RWPE2 (cell line): ENCODE data around the gene ZNF12.
A peak's percentile ranks its signal among the peaks of the same experiment; 100 is the strongest.

Experiments
- ATAC-seq: fragments of 200-7000 bp; cut with Tn5 transposase; 3 replicates; pipeline ENCODE4 v1.9.1; 2021; ENCODE audit warnings: low read depth
- DNase-seq: peaks from one replicate; pipeline ENCODE4 v3.0.0-alpha.2; 2020; ENCODE audit warnings: low spot score
- H3K27ac ChIP-seq: fragments of 450-650 bp; 2 replicates; pipeline ENCODE4 v1.5.1; 2017; ENCODE audit warnings: mild to moderate bottlenecking; ENCODE audit not compliant: poor library complexity, severe bottlenecking
- H3K27me3 ChIP-seq: fragments of 250-450 bp; sonication (Bioruptor Pico); 2 replicates; pipeline ENCODE4 v1.5.1; 2021; ENCODE audit warnings: mild to moderate bottlenecking, moderate library complexity; ENCODE audit not compliant: insufficient read depth, poor library complexity, severe bottlenecking
- H3K36me3 ChIP-seq: fragments of 250-450 bp; sonication (Bioruptor Pico); 2 replicates; pipeline ENCODE4 v1.5.1; 2020; ENCODE audit warnings: low read depth, mild to moderate bottlenecking, moderate library complexity
- H3K4me1 ChIP-seq: fragments of 250-450 bp; sonication (Bioruptor Pico); 2 replicates; pipeline ENCODE4 v1.5.1; 2021; ENCODE audit warnings: mild to moderate bottlenecking, moderate library complexity; ENCODE audit not compliant: insufficient read depth, poor library complexity, severe bottlenecking
- H3K4me3 ChIP-seq: fragments of 250-450 bp; sonication (Bioruptor Pico); 2 replicates; pipeline ENCODE4 v1.5.1; 2021; ENCODE audit warnings: mild to moderate bottlenecking, moderate library complexity; ENCODE audit not compliant: severe bottlenecking
- H3K9me3 ChIP-seq: fragments of 250-450 bp; sonication (Bioruptor Pico); 2 replicates; pipeline ENCODE4 v1.5.1; 2021; ENCODE audit warnings: mild to moderate bottlenecking, moderate library complexity; ENCODE audit not compliant: severe bottlenecking
- TF ChIP-seq, protein P1 (sequence below): fragments of 450-650 bp; IDR thresholded peaks from one replicate; pipeline ENCODE4 v1.5.1; 2017; ENCODE audit warnings: mild to moderate bottlenecking, moderate library complexity; ENCODE audit not compliant: poor library complexity, severe bottlenecking

ZNF12 gene

DNA sequence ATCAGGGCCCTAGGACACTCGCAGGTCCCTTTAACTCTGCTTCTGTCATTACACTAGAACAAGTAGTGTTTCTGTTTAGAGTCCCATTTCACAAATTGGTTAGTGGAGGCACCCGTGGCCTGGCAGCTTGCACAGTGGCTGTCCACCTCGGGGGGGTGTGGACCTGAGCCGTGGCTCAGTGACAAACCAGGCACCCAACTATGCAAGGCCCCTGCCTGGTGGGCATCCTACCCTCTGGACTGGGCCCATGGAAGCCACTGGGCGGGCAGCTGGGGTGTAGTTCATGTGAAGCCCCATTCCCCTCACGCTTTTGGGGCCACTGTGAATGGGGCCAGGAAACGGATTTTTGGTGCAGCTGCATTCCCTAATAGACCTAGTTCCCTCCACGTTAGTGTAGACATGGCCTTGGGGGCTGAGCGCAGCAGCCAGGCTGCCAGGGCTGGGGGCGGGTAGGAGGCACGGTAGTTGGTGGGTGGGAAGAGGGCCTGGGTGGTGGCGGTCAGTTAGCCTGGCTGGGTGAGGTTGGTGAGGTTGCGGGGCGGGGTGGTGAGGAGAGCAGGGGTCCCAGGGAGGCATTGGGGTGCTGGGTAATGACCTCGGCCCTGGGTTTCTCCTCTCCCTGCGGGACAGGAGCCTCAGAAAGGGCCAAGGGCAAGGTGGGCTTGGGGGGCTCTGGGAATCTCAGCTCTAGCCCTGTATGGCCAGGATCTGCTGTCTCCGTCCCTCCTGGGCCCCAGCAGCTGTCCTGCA is 50.9 kb downstream of the ZNF12 start:
- Histone ChIP-seq H3K4me3 (no peak overlapping the region), H3K27me3 (no peaks in the 10 kb centered on the region), H3K4me1 (no peaks in the 10 kb centered on the region), H3K27ac (no peak overlapping the region), H3K9me3 (no peaks in the 10 kb centered on the region), H3K36me3 (peaks cover 9% of the 10 kb centered on the region)
- TF ChIP-seq, protein P1, sequence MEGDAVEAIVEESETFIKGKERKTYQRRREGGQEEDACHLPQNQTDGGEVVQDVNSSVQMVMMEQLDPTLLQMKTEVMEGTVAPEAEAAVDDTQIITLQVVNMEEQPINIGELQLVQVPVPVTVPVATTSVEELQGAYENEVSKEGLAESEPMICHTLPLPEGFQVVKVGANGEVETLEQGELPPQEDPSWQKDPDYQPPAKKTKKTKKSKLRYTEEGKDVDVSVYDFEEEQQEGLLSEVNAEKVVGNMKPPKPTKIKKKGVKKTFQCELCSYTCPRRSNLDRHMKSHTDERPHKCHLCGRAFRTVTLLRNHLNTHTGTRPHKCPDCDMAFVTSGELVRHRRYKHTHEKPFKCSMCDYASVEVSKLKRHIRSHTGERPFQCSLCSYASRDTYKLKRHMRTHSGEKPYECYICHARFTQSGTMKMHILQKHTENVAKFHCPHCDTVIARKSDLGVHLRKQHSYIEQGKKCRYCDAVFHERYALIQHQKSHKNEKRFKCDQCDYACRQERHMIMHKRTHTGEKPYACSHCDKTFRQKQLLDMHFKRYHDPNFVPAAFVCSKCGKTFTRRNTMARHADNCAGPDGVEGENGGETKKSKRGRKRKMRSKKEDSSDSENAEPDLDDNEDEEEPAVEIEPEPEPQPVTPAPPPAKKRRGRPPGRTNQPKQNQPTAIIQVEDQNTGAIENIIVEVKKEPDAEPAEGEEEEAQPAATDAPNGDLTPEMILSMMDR: no peak
- ATAC-seq (no peak), DNase-seq (peak; percentile 38)

- Histone ChIP-seq H3K9me3 (no peaks in the 10 kb centered on the region), H3K4me1 (no peaks in the 10 kb centered on the region), H3K36me3 (peaks cover 9% of the 10 kb centered on the region), H3K4me3 (no peak overlapping the region), H3K27me3 (no peaks in the 10 kb centered on the region), H3K27ac (no peak overlapping the region)
- TF ChIP-seq, protein P1: no peak
- DNase-seq (no peak), ATAC-seq (no peak)
Observed at GRCh38 chr7:6654842-6655610, 51.7 kb downstream of the ZNF12 start.

DNA sequence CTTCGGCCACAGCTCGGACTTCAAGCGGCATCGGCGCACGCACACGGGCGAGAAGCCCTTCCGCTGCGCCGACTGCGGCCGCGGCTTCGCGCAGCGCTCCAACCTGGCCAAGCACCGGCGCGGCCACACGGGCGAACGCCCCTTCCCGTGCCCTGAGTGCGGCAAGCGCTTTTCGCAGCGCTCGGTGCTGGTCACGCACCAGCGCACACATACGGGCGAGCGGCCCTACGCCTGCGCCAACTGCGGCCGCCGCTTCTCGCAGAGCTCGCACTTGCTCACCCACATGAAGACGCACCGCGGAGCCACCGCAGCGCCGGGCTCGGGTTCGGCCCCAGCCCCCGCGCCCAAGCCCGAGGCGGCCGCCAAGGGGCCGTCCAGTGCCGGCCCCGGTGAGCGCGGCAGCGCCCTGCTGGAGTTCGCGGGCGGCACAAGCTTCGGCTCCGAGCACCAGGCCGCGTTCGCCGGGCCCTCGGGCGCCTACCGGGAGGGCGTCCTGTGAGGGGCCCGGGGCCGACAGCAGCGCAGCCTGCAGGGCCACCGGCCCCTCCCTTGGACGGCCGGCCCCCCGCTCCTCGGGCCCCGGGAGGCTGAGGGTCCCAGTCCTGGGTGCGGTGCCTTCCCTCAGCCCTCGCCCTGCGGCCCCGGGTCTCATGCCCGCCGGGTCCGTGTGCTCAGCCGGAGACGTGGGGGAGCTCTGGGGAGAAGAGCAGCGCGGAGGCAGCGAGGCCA is 52.5 kb downstream of the ZNF12 start:
- Histone ChIP-seq H3K27me3 (no peaks in the 10 kb centered on the region), H3K9me3 (no peaks in the 10 kb centered on the region), H3K36me3 (peaks cover 9% of the 10 kb centered on the region)

DNA sequence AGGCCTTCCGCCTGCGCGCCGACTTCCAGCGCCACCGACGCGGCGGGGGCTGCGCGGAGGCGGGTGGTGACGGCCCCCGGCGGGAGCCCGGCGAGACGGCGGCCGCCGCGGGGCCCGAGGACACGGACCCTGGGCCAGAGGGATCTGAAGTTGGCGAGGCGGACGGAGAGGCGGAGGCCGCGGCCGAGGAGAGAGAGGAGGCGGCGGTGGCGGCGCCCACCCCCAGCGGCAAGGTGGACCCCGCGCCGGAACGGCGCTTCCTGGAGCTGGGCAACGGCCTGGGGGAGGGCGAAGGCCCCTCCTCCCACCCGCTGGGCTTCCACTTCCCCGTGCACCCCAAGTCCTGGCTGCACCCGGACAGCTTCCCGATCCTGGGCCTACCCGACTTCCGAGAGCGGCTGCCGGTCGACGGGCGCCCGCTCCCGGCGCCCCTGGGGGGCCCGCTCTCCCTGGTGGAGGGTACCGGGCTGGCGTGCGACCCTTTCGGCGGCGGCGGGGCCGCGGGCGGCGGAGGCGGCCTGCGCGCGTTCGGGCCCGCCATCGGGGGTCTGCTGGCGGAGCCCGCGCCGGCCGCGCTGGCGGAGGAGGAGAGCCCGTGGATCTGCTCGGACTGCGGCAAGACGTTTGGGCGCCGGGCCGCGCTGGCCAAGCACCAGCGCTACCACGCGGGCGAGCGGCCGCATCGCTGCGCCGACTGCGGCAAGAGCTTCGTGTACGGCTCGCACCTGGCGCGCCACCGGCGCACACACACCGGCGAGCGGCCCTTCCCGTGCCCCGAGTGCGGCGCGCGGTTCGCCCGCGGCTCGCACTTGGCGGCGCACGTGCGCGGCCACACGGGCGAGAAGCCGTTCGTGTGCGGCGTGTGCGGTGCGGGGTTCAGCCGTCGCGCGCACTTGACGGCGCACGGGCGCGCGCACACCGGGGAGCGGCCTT is 53.4 kb downstream of the ZNF12 start:
- no peak for ATAC-seq
- peaks cover 9% of the 10 kb centered on the region for H3K36me3 ChIP-seq

More for the DNA sequence above, 52.5 kb downstream of the ZNF12 start:
- TF ChIP-seq, protein P1: no peak
- Histone ChIP-seq H3K4me3 (no peak overlapping the region), H3K27ac (no peak overlapping the region), H3K4me1 (no peaks in the 10 kb centered on the region)
- ATAC-seq (no peak), DNase-seq (no peak)

More for the DNA sequence above, 53.4 kb downstream of the ZNF12 start:
- H3K4me1 ChIP-seq: no peaks in the 10 kb centered on the region
- no peak overlapping the region for H3K4me3 ChIP-seq
- H3K27ac ChIP-seq: no peak overlapping the region
- TF ChIP-seq, protein P1: no peak
- no peaks in the 10 kb centered on the region for H3K27me3 ChIP-seq
- H3K9me3 ChIP-seq: no peaks in the 10 kb centered on the region
- no peak for DNase-seq
